Activated T-cell treated with anti-CD3 and anti-CD28 coated beads for 1 hour (primary cell): ENCODE data around the gene ALDH7A1.

Source experiments
- DNase-seq: peaks from one replicate; pipeline ENCODE4 v3.0.0-alpha.2; 2020; ENCODE audit warnings: low read depth

ALDH7A1 gene

DNA sequence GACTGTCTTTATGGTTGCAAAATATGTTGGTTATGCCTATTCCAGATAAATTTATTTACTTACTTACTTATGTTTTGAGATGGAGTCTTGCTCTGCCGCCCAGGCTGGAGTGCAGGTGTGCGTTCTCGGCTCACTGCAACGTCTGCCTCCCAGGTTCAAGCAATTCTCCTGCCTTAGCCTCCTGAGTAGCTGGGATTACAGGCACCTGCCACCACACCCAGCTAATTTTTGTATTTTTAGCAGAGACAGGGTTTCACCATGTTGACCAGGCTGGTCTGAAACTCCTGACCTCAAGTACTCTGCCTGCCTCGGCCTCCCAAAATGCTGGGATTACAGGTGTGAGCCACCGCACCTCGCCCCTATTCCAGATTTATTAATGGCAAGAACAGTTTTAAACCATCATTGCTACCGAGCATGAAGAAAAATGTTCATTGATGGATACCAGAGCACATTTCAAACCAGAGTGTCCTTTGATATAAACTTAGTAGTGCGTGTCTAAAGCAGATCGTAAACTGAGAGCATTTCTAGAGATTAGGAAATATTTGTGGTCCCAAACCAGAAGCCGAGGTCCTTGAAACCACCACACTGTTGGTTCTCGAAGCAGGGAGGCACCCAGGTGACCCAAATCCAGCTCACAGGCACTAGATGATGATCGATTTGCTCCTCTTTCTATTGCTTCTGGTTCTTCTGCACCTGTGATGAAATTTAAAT is 86.6 kb downstream of the ALDH7A1 start:
- DNase-seq: no peak

DNA sequence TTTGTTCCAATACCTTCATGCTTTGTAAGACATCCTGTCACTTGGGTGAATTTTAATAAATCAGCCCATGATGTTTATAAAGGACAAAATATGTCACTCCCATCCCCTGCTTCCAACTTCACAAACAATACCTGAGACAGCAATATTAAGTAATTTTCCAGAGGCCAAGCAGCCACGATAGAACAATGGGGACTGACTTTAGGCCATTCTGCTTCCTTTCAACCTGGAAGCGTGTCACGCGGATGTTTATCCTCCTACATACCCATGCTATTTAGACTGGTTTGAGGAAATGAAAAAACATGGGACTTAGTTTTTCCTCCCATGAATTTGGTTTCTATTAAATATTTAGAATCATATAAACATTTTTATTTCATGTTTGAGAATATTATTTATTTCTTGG is 88.9 kb downstream of the ALDH7A1 start:
- DNase-seq: no peak

DNA sequence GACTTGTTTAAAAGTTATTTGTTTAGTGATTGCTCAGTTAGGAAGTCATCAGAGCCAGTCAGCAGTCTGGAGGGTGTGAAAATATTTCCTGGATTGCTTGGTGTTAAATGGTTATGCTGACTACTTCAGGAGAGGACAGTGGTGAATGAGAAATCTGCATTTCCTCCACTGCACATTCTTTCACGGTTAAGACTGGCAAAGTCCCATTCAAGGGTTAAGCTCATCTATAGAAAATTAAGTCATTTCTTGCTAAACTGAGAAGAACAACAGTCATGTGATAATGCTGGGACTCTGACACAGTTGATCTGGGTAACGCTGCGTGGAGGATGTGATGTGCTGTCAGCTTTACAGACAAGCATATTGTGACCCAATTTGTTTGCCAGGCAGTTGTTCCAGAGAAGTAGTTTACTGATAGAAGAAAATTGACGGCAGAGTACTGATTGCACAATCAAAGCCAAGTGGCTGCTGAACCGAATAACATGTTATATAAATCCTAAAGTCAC is 91.4 kb downstream of the ALDH7A1 start:
- DNase-seq: no peak

GRCh38 chr5:126501448-126501847 is 93.6 kb downstream of the ALDH7A1 start:
- no peak for DNase-seq

GRCh38 chr5:126499853-126500342 is 95.1 kb downstream of the ALDH7A1 start:
- DNase-seq: no peak

- no peak for DNase-seq
These were observed 95.7 kb downstream of the ALDH7A1 start for GRCh38 chr5:126499278-126499677.

GRCh38 chr5:126497506-126497905 is 97.5 kb downstream of the ALDH7A1 start:
- DNase-seq: no peak

DNA sequence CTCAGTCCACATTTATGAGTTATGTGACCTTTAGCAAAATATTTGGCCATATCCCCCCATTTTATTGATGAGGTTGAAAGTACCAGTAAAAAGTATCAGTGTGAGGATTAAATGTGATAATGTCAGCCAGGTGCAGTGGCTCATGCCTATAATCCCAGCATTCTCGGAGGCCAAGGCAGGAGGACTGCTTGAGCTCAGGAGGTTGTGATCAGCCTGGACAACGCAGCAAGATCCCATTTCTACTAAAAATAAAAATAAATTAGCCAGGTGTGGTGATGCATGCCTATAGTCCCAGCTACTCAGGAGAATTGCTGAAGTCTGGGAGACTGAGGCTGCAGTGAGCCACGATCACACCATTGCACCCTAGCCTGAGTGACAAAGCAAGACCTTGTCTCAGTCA is 100.6 kb downstream of the ALDH7A1 start:
- DNase-seq: no peak

DNA sequence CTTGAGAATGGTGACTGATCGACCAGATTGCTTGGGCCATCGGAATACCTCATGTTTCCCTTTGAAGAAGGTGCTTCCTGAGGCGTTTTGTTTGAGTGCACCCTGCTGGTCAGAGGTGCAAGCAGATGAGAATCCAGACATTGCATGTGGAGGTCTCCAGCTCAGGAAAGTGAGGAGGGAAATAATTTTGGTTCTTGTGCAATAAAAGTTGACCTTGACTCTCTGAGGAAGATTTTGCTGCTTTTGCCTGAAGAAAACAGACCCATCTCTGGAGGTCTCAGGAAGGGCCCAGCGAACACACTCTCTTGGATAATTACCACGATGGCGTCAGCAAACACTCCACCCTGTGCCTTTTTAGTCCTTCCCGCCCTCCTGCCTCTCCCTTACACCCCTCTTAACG is 102.1 kb downstream of the ALDH7A1 start:
- no peak for DNase-seq

- no peak for DNase-seq
These were observed 104.7 kb downstream of the ALDH7A1 start for GRCh38 chr5:126490167-126490940.

- no peak for DNase-seq
These were observed 106.5 kb downstream of the ALDH7A1 start for GRCh38 chr5:126488443-126489065.

DNA sequence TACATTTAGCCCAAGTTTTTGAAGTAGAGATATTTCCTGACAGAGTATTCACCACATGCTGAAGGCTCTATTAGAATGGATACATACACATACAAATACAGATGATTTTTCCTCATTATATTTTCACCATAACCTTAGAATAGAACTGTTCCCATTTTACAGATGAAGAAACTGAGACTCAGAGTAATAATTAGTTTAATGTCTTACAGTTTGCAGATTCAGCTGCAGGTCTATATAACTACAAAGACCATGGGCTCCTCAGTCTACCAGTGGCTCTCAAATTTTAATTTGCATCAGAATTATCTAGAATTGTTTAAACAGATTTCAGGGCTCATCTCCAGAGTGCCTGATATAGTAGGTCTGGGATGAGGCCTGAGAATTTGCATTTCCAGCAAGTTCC is 107.4 kb downstream of the ALDH7A1 start:
- no peak for DNase-seq

DNA sequence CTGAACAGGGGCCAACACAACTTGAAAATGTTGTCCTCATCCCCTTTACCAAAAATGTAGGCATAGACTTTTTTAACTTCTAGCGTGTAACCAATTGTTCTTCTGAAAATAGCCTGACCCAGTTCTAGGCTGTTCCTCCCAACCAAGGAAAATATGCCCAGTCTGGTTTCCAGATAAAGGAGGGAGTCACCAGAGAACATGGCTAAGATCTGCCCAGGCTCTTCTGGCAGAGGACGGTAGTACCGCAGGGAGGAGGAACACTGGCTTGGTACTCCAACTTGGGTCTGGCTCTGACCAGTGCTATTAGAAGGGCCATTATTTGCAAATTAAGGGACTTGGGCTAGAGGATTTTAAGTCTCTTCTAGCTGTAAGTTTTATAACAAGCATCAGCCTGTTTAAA is 108.7 kb downstream of the ALDH7A1 start:
- no peak for DNase-seq

- DNase-seq: no peak
These were observed 110.8 kb downstream of the ALDH7A1 start for GRCh38 chr5:126484253-126484652.

DNA sequence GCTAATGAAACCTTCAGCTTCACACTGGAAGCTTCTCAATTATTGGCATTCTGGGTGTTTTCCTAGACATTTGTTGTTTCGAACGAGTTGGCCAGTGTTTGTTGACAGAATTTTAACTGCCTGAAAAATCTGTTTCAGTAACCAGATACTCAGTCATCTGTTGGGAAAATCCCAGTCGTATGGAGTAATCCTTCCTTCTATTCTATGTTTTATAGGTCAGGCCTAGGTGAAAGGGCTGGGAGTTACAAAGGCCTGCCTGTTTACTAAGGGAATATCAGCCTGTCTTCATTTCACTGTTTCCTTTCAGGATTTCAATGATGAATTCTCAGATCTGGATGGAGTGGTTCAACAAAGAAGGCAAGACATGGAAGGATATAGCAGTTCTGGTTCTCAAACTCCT is 111.9 kb downstream of the ALDH7A1 start:
- no peak for DNase-seq

GRCh38 chr5:126482591-126482990 is 112.4 kb downstream of the ALDH7A1 start:
- DNase-seq: no peak

GRCh38 chr5:126481243-126481642 is 113.8 kb downstream of the ALDH7A1 start:
- DNase-seq: no peak
